Measurements from ENCODE around the gene POMC. TPM values are rescaled to one million over a fixed set of nuclear protein-coding genes. Genes with fewer than 3 reads are reported as not detected.

POMC gene
- total and polyA plus RNA-seq, 2 experiments from 2014 or later, result 4.4 to 6.0 TPM

DNA sequence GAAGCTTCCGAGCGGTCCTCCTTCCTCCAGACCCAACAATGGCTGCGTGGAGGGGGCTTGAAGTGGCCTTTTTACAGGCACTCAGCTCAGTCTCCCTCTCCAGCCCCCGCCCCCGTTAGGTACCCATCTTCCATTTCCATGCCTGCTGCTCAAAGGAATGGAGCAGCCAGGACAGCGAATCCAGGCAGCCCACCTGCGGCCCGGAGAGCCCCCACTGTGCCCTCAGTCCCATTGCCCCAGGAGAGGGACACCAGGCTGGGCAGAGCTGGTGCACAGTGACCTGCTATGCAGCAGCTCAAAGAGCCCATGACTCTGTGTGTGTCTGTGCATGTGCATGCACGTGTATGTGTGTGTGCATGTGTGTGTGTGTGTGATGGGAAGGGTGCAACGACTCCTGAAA, 10.6 kb upstream of the POMC start:
- WGBS (ENCODE audit: low lambda C conversion rate, missing lambda C conversion rate), result 88% methylated on average over 10 of the region's 10 CpGs

DNA sequence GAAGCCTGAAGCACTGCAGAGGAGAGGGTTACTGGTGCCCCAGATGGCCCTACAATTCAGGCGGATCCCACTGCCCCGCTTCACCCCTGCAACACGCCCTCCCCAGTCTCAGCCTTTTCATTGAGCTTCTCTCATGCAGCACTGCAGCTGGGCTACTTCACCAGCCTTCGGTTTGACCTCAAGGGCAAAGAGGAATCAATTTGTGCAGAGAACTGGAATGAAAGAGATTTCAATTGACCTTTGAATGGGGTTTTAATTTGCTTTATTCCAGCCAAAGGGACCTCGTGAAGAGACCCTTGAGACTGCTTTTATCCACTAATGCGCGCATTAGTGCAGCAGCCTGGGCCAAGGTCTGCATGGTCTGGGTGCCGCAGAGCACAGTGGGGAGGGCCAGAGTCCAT, 8.8 kb upstream of the POMC start:
- DNase-seq (ENCODE audit: low spot score), result no peak
- H3K79me2 ChIP-seq, result no peaks in the 10 kb centered on the region
- H3K9me3 ChIP-seq (ENCODE audit: low read depth), result no peaks in the 10 kb centered on the region
- H3K4me2 ChIP-seq, result no peak overlapping the region
- 87% methylated on average over 8 of the region's 8 CpGs for WGBS (ENCODE audit: low lambda C conversion rate, missing lambda C conversion rate)
- no peaks in the 10 kb centered on the region for H3K27me3 ChIP-seq
- no peak overlapping the region for H2AFZ ChIP-seq
- no peak for TF ChIP-seq EZH2phosphoT487 (IDR thresholded peaks at IDR 0.05; ENCODE audit: low read depth, severe bottlenecking, unreplicated experiment)
- no peak for TF ChIP-seq EZH2 (IDR thresholded peaks at IDR 0.05; ENCODE audit: borderline replicate concordance)
- TF ChIP-seq, protein P1, sequence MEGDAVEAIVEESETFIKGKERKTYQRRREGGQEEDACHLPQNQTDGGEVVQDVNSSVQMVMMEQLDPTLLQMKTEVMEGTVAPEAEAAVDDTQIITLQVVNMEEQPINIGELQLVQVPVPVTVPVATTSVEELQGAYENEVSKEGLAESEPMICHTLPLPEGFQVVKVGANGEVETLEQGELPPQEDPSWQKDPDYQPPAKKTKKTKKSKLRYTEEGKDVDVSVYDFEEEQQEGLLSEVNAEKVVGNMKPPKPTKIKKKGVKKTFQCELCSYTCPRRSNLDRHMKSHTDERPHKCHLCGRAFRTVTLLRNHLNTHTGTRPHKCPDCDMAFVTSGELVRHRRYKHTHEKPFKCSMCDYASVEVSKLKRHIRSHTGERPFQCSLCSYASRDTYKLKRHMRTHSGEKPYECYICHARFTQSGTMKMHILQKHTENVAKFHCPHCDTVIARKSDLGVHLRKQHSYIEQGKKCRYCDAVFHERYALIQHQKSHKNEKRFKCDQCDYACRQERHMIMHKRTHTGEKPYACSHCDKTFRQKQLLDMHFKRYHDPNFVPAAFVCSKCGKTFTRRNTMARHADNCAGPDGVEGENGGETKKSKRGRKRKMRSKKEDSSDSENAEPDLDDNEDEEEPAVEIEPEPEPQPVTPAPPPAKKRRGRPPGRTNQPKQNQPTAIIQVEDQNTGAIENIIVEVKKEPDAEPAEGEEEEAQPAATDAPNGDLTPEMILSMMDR (IDR thresholded peaks at IDR 0.05; ENCODE audit: poor library complexity), result no peak
- no peak overlapping the region for H3K4me3 ChIP-seq
- no peak overlapping the region for H3K27ac ChIP-seq
- no peaks in the 10 kb centered on the region for H4K20me1 ChIP-seq (ENCODE audit: insufficient read depth, poor library complexity, severe bottlenecking)
- no peaks in the 10 kb centered on the region for H3K4me1 ChIP-seq (ENCODE audit: insufficient read depth)
- no peaks in the 10 kb centered on the region for H3K9me2 ChIP-seq (replicated peaks; ENCODE audit: insufficient read depth)
- H3K36me3 ChIP-seq (replicated peaks; ENCODE audit: insufficient read depth, low read depth), result no peaks in the 10 kb centered on the region

More for the DNA sequence above, 10.6 kb upstream of the POMC start:
- Histone ChIP-seq H3K9me2 (replicated peaks; ENCODE audit: insufficient read depth) (no peaks in the 10 kb centered on the region), H4K20me1 (ENCODE audit: insufficient read depth, poor library complexity, severe bottlenecking) (no peaks in the 10 kb centered on the region), H3K4me1 (ENCODE audit: insufficient read depth) (no peaks in the 10 kb centered on the region), H3K36me3 (replicated peaks; ENCODE audit: insufficient read depth, low read depth) (no peaks in the 10 kb centered on the region), H3K27ac (no peak overlapping the region), H3K4me3 (no peak overlapping the region), H3K9me3 (ENCODE audit: low read depth) (no peaks in the 10 kb centered on the region), H2AFZ (no peak overlapping the region), H3K79me2 (no peaks in the 10 kb centered on the region), H3K27me3 (no peaks in the 10 kb centered on the region), H3K4me2 (no peak overlapping the region)
- TF ChIP-seq EZH2phosphoT487 (IDR thresholded peaks at IDR 0.05; ENCODE audit: low read depth, severe bottlenecking, unreplicated experiment) (no peak), EZH2 (IDR thresholded peaks at IDR 0.05; ENCODE audit: borderline replicate concordance) (no peak)
- TF ChIP-seq, protein P1 (IDR thresholded peaks at IDR 0.05; ENCODE audit: poor library complexity), result no peak
- no peak for DNase-seq (ENCODE audit: low spot score)

DNA sequence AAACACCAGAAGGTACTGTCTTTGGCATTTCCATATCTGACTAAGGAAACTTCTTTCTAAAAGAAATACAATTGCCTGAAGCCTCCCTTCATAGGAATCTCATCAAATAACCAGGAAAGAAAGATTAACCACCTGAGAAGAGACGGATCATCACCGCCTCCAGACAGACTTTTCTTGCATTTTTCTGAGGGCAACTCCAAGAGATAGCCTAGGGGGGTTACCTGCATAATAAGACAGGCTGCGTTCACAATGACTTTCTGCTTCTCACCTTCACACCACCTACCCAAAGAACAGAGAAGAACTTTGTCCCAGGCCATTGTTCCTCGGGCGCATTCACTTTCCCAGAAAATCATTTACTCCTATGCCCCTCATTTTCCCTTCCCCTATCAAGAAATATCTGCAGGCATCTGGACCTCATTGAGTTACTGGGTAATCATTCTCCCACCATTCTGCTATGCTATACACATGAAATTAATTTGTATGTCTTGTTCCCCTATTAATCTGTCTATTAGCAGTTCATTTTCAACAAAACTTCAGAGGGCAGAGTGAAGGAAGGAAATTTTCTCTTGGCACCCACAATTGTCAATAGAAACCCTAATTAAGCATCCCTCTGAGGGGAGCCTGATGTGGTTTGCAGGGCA, 8.3 kb upstream of the POMC start:
- no peak overlapping the region for H2AFZ ChIP-seq
- no peaks in the 10 kb centered on the region for H3K79me2 ChIP-seq
- 62% methylated on average over 5 of the region's 5 CpGs for WGBS (ENCODE audit: low lambda C conversion rate, missing lambda C conversion rate)

More for the DNA sequence above, 8.3 kb upstream of the POMC start:
- no peaks in the 10 kb centered on the region for H3K4me1 ChIP-seq (ENCODE audit: insufficient read depth)
- H3K27ac ChIP-seq, result no peak overlapping the region
- TF ChIP-seq EZH2phosphoT487 (IDR thresholded peaks at IDR 0.05; ENCODE audit: low read depth, severe bottlenecking, unreplicated experiment) (no peak), EZH2 (IDR thresholded peaks at IDR 0.05; ENCODE audit: borderline replicate concordance) (no peak)
- TF ChIP-seq, protein P1 (IDR thresholded peaks at IDR 0.05; ENCODE audit: poor library complexity), result no peak
- no peak overlapping the region for H3K4me2 ChIP-seq
- H4K20me1 ChIP-seq (ENCODE audit: insufficient read depth, poor library complexity, severe bottlenecking), result no peaks in the 10 kb centered on the region
- no peaks in the 10 kb centered on the region for H3K27me3 ChIP-seq
- H3K36me3 ChIP-seq (replicated peaks; ENCODE audit: insufficient read depth, low read depth), result no peaks in the 10 kb centered on the region
- H3K9me3 ChIP-seq (ENCODE audit: low read depth), result no peaks in the 10 kb centered on the region
- no peaks in the 10 kb centered on the region for H3K9me2 ChIP-seq (replicated peaks; ENCODE audit: insufficient read depth)
- no peak for DNase-seq (ENCODE audit: low spot score)
- H3K4me3 ChIP-seq, result no peak overlapping the region

Measured in hepatocyte (in vitro differentiated cells).